Pancreas (tissue), 10 donors: Measurements from ENCODE around the gene C9orf50. TPM values are rescaled to one million over a fixed set of nuclear protein-coding genes. Genes with fewer than 3 reads are reported as not detected.

Source experiments
- ATAC-seq, 4 donors: fragments of 200-7000 bp; cut with Tn5 transposase; one replicate each; pipeline versions ENCODE4 v1.8.0 to v1.9.1; 2020; ENCODE audit warnings: mild to moderate bottlenecking in 4 of 4, moderate library complexity in 4 of 4
- DNase-seq, 6 donors: peaks; one replicate each; pipeline ENCODE4 v3.0.0-alpha.2; 2020
- FAIRE-seq: peaks from 2 replicates; lab custom pipeline; 2012; peaks lifted over from hg19 to GRCh38; lab: Jason Lieb, UNC
- H3K27ac ChIP-seq, 4 donors: fragments of 200-600 bp; sonication (generic); 1 replicate in 3 of 4; 2 replicates in 1 of 4; pipeline versions ENCODE4 v1.5.0 to v1.8.0; 2020
- H3K27me3 ChIP-seq, 4 donors: fragments of 200-600 bp; one replicate each; pipeline ENCODE4 v1.8.0; 2021
- H3K36me3 ChIP-seq, 3 donors: fragments of 200-600 bp; sonication (generic) in 1 of 3; one replicate each; pipeline versions ENCODE4 v1.5.0 to v1.8.0; 2020 to 2021
- H3K4me1 ChIP-seq, 3 donors: fragments of 200-600 bp; one replicate each; pipeline ENCODE4 v1.8.0; 2021
- H3K4me3 ChIP-seq, 4 donors: fragments of 200-600 bp; sonication (generic) in 2 of 4; one replicate each; pipeline versions ENCODE4 v1.5.0 to v1.8.0; 2020 to 2021
- H3K9me3 ChIP-seq, 4 donors: fragments of 200-600 bp; one replicate each; pipeline ENCODE4 v1.8.0; 2021
- WGBS, 2 donors: extraction: QIAGEN DNeasy Blood & Tissue Kit; methylation state at CpG; one replicate each; pipeline ENCODE4 v1.1.7; 2013; 5-methylcytosine and 5-hydroxymethylcytosine counted together
- intact Hi-C, 3 donors: fragments of 100-400 bp; cut with DNase I; formaldehyde crosslinking; loops; one replicate each; pipeline versions ENCODE4 v1.11.1 to v1.14.2; 2022
- polyA plus RNA-seq, 2 donors: library from polyadenylated mRNA; stranded (reverse); fragments of 200-250 nt; gene quantifications; one replicate each; pipeline ENCODE4 v1.2.3, GENCODE V29; 2013
- total RNA-seq, 6 donors: library from RNA; stranded (reverse); fragmentation: NEBNext Ultra II Directional in 4 of 6; extraction: Animal tissue kit (Norgen Biotek cat#: 25700) in 4 of 6; gene quantifications; one replicate each; pipeline versions ENCODE4 v1.2.1 to v1.2.4, GENCODE V29; 2021 to 2023
- TF ChIP-seq, protein P1 (sequence below), 4 donors: fragments of 200-600 bp; sonication (generic) in 3 of 4; IDR thresholded peaks; one replicate each; pipeline versions ENCODE4 v1.5.0 to v1.8.0; 2021; ENCODE audit warnings: antibody characterized with exemption in 4 of 4
- donor health status: healthy with polysubstance abuse.
- donor health status: DM: no; HTN: no; CAD: no; lungs with moderate emphysema.
- donor health status: DM: no; HTN: no; CAD: no.
- donor health status: control.
- donor health status: control.
- donor health status: Bipolar disorder and iron deficiency.
- donor health status: DM: yes; HTN: yes; CAD: no.
- donor health status: DM: no; HTN: no; CAD: no.
- donor health status: DM: no; HTN: no; CAD: no.
- donor health status: DM: yes; HTN: yes; CAD: no.

The C9orf50 gene
- total and polyA plus RNA-seq, 8 donors, result not detected

DNA sequence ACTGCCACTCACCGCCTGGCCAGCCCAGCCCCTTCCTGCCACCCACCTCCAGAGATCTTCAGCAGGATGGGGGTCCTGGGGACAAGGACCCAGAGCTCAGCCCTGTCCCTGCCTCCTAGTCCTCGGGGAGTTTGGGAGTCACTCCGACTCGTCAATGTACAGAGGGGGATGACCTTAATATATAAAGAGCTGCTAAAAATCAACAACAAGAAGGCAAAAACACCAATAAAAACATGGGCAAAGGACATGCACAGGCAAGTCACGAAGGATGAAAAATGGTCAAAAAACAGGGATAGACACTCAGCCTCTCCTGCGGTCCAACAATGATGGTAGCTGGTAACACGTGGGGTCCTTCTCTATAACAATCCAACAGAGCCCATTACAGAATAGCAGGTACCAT lies 25.8 kb upstream of the C9orf50 start:
- no peak overlapping the region for H3K27ac ChIP-seq
- 90 to 93% methylated on average over 7 of the region's 7 CpGs for WGBS, 2 donors
- H3K4me3 ChIP-seq, result no peak overlapping the region
- H3K27me3 ChIP-seq, result no peaks in the 10 kb centered on the region
- H3K4me1 ChIP-seq, result no peaks in the 10 kb centered on the region
- TF ChIP-seq, protein P1, sequence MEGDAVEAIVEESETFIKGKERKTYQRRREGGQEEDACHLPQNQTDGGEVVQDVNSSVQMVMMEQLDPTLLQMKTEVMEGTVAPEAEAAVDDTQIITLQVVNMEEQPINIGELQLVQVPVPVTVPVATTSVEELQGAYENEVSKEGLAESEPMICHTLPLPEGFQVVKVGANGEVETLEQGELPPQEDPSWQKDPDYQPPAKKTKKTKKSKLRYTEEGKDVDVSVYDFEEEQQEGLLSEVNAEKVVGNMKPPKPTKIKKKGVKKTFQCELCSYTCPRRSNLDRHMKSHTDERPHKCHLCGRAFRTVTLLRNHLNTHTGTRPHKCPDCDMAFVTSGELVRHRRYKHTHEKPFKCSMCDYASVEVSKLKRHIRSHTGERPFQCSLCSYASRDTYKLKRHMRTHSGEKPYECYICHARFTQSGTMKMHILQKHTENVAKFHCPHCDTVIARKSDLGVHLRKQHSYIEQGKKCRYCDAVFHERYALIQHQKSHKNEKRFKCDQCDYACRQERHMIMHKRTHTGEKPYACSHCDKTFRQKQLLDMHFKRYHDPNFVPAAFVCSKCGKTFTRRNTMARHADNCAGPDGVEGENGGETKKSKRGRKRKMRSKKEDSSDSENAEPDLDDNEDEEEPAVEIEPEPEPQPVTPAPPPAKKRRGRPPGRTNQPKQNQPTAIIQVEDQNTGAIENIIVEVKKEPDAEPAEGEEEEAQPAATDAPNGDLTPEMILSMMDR (IDR thresholded peaks at IDR 0.05), result no peak
- ATAC-seq (no peak), DNase-seq (no peak), FAIRE-seq (no peak)
- no peaks in the 10 kb centered on the region for H3K9me3 ChIP-seq
- H3K36me3 ChIP-seq, result no peaks in the 10 kb centered on the region
- intact Hi-C loops, result loop anchor here in 1 of 3 donors (5.0 kb wide), 1 partner anchor 136 kb away; no protein-coding TSS in a partner anchor

GRCh38 chr9:129646252-129646651 lies 25.4 kb upstream of the C9orf50 start:
- Histone ChIP-seq H3K27me3 (no peaks in the 10 kb centered on the region), H3K27ac (no peak overlapping the region), H3K4me3 (no peak overlapping the region), H3K4me1 (no peaks in the 10 kb centered on the region), H3K36me3 (no peaks in the 10 kb centered on the region), H3K9me3 (no peaks in the 10 kb centered on the region)
- FAIRE-seq (no peak), ATAC-seq (no peak), DNase-seq (no peak)
- 75 to 86% methylated on average over 12 of the region's 12 CpGs for WGBS, 2 donors
- TF ChIP-seq, protein P1 (IDR thresholded peaks at IDR 0.05), result no peak
- intact Hi-C loops, result loop anchor here in 1 of 3 donors (5.0 kb wide), 1 partner anchor 136 kb away; no protein-coding TSS in a partner anchor

DNA sequence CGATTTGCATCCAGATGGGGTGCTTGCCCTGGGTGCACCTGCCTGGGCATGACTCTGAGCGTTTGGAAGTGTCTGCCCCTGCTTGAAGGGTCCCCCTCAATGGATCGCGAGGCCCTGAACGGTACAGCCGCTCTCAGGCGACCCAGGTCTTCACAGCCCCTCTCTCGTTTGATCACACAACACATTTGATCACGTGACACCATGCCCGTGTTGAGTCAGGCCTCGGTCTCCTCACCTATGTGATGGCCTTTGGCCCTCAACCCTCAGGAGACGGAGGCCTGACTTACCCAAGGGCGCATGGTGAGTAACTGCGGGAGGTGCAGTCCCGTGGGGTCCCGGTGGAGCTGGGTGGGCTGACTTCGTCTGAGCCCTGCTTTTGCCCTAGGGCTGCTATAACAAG lies 24.0 kb upstream of the C9orf50 start:
- intact Hi-C loops, result loop anchor here in 2 of 3 donors (5.0 kb wide), 2 partner anchors 137 to 147 kb away; no protein-coding TSS in a partner anchor
- FAIRE-seq (no peak), DNase-seq (no peak), ATAC-seq (no peak)
- Histone ChIP-seq H3K4me3 (no peak overlapping the region), H3K27ac (no peak overlapping the region), H3K4me1 (peaks cover 7 to 13% (median 13%) of the 10 kb centered on the region in 3 donors), H3K36me3 (no peaks in the 10 kb centered on the region), H3K27me3 (no peaks in the 10 kb centered on the region), H3K9me3 (no peaks in the 10 kb centered on the region)
- WGBS, 2 donors, result 63 to 66% methylated on average over 17 of the region's 17 CpGs
- TF ChIP-seq, protein P1 (IDR thresholded peaks at IDR 0.05), result no peak

DNA sequence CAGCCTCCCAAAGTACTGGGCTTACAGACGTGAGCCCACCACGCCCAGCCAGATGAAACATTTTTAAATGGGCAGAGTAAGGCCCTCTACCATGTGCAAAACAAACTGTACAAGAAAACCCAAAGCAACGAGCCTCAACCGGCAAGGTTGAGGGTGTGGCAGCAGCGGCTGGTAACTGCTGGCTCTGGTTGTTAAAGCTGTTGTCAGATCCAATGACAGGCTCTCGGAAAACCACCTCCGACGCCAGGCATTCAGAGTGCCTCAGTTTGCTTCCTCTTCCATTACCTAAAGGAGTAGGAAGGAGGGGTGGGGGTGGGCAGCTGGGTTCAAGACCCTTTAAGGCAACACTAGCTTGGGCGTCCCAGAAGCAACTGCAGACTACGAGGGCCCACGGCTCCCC lies 23.5 kb upstream of the C9orf50 start:
- Histone ChIP-seq H3K9me3 (no peaks in the 10 kb centered on the region), H3K36me3 (no peaks in the 10 kb centered on the region), H3K27me3 (no peaks in the 10 kb centered on the region), H3K4me3 (no peak overlapping the region), H3K27ac (no peak overlapping the region), H3K4me1 (peaks cover 12 to 18% (median 17%) of the 10 kb centered on the region in 3 donors)
- FAIRE-seq (no peak), ATAC-seq (no peak), DNase-seq (no peak)
- WGBS, 2 donors, result 58% methylated on average over 11 of the region's 11 CpGs
- intact Hi-C loops, result loop anchor here in 1 of 3 donors (5.0 kb wide), 1 partner anchor 148 kb away; no protein-coding TSS in a partner anchor
- TF ChIP-seq, protein P1 (IDR thresholded peaks at IDR 0.05), result no peak

DNA sequence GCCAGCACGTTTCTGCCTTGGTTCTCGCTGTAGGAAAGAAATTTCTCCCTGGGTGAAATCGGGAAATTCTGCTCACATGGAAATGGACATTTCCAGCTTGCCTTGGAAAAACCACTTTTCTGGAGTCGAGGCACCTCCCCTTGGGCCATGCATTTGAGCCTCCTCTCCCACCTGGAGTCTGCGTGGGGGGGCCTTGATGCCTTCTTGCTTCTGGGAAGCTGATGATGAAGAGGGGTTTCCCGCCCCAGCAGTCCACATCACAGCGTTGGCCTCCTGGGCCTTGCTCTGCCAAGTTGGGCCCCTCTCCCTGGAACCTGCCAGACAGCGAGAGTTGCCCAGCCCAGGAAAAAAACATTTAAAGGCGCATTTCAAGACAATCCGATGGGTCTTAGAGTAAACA lies 22.8 kb upstream of the C9orf50 start:
- Histone ChIP-seq H3K36me3 (peaks cover 0 to 4% (median 0%) of the 10 kb centered on the region in 3 donors), H3K27ac (no peak overlapping the region), H3K27me3 (no peaks in the 10 kb centered on the region), H3K9me3 (no peaks in the 10 kb centered on the region), H3K4me3 (no peak overlapping the region), H3K4me1 (peaks cover 16 to 22% (median 17%) of the 10 kb centered on the region in 3 donors)
- DNase-seq, result peak in 1 of 6 donors; percentile 27
- no peak for ATAC-seq
- 81 to 86% methylated on average over 10 of the region's 10 CpGs for WGBS, 2 donors
- TF ChIP-seq, protein P1 (IDR thresholded peaks at IDR 0.05), result no peak
- no peak for FAIRE-seq
- intact Hi-C loops, result loop anchor here in 1 of 3 donors (5.0 kb wide), 1 partner anchor 149 kb away; no protein-coding TSS in a partner anchor
